SIG-M5 (cell line): ENCODE data around the gene EFEMP2.

ENCODE experiments used
- DNase-seq: peaks from one replicate; lab custom pipeline; 2025; lab: John Stamatoyannopoulos, UW

Gene EFEMP2

DNA sequence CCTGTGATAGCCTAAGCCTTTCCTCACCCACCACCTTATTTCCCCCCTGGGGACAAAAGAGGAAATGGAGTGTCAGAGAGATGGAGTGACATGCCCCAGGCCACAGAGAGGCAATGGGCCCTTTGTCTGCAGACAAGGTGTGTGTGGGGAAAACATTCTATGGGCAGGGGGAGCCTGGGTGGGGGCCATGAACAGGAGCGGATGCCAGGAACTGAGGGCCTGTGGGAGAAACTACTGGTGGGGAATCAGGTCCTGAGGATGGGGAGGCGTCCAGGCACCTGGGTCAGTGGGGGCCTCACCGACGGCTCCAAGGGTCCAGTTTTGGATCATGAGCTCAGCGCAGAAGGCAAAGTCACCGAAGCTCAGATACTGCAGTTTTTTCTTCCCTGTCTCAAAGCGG, 12.6 kb upstream of the EFEMP2 start:
- DNase-seq = no peak

DNA sequence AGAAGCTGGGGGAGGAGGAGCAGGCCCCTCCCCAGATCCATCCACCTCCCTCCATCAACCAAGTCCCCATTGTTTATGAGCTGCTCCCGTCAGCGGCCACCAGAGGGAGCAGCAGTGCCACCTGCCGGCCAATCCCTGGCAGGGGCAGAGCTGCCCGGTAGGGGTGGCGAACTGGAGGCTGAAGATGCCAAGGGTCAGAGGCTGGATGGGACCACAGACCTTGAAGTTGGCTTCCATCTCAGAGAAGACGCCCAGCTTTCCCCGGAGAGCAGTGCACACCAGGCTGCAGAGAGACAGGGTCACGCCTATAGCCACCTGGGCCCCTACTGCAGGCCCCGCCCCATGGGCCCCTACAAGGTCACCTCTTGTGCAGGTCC, 12.1 kb upstream of the EFEMP2 start:
- DNase-seq = no peak

DNA sequence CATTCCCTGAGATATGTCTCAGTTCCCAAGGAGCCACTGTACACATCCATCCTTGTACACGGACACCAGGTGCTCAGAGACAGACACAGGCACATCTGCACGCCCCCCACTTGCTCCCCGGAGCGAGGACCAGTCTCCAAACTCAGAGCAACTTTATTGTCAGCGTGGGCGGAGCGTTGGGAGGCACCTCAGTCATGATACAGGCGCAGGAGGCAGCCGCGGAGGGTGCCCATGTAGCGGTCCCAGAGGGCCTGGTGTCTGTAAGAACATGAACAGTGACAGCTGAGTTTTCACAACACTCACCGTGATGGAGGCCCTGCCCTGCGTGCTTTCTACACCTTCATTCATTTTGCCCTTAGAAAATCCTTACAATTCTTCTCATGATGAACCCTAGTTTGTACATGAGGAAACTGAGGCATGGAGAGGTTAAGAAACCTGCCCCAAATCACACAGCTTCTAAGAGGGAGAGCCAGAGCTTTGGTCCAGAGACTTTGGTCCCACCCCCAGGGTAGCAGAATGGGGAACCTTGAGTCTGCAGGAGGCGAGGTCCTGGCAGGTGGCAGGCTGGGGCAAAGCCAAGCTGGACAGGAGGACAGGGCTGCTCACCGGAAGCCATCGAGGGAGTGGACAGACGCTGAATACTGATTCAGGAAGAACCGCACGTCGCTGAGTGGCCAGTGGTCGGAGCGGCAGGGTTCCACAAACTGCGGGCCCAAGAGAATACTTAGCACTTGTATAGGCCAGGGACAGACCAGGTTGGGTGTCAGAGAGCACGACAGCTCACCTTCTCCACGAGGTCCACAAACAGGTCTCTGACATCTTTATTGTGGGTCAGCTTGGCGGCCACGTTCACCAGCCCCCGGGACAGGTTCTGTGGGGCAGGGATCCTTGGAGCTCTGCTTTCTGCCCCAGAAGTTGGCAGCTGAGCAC, 11.5 kb upstream of the EFEMP2 start:
- no peak for DNase-seq

DNA sequence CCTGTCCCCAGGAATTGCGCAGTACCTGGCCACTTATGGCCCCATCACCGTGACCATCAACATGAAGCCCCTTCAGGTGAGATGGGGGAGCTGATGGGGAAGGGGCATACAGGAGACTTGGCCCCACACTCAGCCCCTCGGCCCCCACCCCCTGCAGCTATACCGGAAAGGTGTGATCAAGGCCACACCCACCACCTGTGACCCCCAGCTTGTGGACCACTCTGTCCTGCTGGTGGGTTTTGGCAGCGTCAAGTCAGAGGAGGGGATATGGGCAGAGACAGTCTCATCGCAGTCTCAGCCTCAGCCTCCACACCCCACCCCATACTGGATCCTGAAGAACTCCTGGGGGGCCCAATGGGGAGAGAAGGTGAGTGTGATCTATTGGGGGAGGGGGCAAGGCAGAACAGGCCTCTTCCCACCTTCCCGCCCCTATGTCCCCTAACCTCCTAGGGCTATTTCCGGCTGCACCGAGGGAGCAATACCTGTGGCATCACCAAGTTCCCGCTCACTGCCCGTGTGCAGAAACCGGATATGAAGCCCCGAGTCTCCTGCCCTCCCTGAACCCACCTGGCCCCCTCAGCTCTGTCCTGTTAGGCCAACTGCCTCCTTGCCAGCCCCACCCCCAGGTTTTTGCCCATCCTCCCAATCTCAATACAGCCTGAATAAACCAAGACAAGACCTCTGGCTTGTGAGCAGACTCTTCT, 10.6 kb upstream of the EFEMP2 start:
- no peak for DNase-seq

DNA sequence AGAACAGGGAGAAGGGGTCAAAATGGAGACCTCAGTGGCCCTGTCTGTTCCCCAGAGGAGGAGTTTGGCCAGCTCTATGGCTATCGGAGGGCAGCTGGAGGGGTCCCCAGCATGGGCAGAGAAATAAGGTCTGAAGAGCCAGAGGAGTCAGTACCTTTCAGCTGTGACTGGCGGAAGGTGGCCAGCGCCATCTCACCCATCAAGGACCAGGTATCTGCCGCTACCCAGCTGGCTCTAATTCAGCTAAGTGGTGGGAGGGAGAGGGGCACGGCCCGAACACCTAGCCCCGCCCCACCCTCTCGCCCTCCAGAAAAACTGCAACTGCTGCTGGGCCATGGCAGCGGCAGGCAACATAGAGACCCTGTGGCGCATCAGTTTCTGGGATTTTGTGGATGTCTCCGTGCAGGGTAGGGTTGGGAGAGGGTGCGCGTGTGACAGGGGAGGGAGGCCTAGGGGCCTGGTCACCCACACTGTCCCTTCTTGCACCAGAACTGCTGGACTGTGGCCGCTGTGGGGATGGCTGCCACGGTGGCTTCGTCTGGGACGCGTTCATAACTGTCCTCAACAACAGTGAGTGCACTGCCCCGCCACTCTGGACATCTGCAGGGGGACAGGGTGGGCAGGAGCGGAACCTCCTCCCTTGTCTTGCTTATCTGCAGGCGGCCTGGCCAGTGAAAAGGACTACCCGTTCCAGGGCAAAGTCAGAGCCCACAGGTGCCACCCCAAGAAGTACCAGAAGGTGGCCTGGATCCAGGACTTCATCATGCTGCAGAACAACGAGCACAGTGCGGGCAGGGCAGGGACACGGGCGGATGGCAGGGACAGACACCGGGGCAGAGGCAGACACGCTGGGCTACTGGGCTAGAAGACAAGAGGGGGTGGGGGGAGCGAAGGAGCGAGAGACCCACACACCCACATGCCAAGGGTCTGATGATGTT, 9.8 kb upstream of the EFEMP2 start:
- no peak for DNase-seq

DNA sequence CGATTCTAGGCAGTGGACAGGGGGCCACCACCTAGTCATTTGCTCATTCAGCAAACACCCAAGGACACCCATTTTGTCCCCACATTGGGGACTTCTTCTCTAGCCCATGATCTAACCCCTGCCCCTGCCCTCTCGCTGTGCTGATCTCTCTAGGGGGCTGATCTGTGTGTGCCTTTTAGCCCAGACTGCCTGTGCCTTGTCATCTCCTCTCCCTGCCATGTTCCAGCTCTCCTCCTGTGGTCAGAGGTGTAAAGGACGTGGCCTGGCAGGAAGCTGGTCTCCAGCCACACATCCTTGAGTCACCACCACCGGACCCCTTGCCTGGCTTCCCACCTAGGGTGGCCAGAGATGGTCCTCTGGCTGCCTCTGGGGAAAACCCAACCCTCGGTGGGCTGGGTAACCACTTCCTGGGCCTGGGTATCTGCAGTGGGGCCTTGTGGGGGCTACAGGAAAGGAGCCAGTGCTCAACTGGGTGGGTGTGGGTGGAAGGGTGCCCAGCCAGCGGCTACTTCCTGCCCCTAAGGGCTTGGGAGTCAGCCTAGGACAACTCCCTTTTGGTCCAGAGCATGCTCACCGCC, 8.3 kb upstream of the EFEMP2 start:
- no peak for DNase-seq

DNA sequence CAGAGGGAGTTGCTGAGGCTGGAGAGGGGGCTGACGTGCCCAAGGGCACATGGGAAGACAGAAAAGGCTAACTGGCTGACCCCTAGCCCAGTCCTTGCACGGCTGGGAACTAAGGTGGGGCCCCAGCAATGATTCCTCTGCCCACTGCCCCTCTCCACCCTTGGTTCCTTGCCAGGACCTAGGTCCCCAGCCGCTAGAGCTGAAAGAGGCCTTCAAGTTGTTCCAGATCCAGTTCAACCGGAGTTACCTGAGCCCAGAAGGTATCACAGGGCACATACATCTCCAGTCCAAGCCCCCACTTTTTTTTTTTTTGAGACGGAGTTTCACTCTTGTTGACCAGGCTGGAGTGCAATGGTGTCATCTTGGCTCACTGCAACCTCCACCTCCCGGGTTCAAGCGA, 7.4 kb upstream of the EFEMP2 start:
- no peak for DNase-seq

DNA sequence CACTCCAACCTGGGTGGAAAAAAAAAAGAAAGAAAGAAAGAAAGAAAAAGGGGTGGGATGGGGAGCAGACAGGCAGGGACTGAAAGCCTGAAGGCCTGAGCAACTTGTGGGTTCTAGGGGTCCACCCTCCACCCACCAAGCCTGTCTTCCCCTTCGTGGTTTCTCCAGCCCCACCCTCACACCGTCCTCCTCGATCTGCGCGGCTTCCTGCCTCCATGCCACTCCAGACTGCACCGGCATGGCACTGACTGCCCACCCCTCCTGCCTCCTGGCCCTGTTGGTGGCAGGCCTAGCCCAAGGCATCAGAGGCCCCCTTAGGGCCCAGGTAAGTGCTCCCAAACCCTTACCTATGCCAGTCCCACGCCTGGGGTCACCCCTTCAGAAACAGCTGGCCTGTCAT, 7.0 kb upstream of the EFEMP2 start, which contains the start of gene CTSW:
Gene CTSW, plus strand, starts transcription at position 221 of the 400 bp plus-strand sequence. Its CDS starts 18 bp downstream, at position 239.
- DNase-seq = no peak

DNA sequence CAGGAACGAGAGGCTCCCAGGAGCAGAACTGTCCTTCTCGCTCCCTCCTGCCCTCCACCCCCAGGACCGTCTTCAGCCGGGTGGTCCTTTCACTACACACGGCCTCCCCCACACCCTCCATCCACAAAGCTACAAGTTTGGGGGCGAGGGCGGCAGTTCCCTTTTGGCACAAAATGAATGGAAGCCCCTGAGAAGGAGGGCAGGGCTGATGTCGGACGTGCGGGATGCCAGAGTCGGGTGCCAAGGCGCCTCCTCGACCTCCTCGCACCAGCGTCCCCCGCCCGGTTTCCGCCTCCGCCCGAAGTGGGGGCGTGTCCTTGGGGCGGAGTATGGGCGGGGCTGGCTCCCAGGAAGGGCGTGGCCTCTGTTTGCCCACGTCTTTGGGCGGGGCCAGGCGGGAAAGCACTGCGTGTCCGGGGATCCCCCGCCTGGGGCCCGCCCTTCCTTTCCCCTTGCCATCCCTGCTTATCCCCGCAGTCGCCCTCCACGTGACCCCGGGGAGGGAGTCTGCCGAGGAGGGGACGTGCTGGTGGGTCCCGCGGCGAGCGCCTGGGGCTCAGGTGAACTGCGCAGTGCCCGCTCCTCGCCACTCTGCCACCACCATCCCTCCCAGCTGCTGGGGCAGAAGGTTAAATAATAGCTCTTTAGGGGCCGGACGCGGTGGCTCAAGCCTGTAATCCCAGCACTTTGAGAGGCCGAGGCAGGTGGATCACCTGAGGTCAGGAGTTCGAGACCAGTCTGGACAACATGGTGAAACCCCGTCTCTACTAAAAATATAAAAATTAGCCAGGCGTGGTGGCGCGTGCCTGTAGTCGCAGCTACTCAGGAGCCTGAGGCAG, 937 bp upstream of the EFEMP2 start:
- DNase-seq = peak; percentile 2

DNA sequence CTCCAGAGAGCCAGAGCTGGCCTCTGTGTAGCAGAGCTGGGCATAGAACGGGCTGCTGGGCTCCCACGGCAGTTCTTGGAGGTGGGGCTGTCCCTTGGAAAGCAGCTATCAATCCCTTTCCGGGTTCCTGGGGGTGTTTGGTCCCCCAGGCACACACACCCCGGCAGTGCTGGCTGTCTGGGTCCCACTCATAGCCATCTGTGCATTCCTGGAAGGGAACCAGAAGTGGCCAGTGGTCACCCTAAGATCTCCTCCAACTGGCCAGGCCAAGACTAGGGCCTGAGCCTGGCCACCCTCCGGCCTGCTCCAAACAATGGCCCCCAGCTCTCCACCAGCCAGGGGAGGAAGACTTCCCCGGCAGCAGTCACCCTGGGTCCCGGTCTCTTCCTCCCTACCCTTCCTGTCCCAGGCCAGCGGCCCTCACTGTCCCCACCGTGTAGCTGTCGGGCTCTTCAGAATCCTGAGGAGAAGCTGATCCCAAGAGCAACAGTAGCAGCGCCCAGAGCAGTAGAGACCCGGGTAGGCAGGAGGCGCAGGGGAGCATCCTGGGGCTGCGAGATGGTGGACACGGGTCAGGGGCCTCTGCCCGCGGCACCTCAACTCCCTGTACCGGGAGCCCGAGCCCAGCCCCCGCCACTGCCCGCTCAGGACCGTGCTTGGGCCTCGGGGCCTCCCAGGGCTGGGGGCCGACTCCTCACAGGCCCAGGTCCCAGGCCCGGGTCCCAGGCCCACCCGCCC, 620 bp downstream of the EFEMP2 start:
- DNase-seq = no peak

DNA sequence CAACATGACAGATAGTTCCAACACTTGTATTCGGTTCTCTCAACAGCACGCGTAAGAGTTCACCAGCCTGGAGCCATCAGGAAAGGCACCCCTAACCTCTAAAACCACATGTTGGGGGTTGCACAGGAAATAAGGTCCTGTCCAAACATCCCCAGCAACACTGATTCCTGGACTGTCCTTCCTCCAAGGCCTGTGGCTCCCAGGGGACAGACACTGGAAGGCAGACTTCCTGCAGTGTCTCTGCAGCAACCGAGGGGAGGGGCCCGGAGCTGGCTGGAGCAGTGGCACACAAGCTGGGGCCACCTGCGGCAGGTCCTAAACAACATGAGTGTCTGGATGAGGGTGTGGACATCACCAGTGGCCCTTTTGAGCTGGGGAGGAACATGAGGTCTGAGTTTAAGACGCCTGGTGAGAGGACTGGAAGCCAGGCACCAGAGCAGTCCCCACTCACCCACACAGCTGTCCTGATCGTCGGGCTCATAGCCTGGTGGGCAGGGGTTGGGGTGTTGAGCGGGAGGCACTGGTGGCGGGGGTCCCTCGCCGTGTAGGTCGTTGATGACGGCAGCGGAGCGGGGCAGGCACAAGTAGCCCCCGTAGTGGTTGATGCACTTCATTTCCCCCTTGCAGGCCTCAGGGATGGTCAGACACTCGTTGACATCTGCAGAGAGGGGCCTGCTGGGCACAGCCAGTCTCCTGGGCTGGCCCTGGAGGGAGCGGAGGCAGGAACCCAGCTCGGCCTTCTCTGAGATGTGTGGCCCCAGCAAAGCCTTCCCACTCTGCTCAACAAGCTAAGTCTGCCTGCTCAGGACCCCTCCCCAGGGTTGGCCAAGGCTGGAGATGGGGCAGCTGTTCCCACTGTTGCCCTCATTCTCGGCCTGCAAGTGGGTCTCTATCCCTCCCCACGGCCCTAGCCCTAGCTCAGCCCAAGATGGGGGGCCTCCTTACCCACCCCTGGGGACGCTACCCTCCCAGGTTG, 1.6 kb downstream of the EFEMP2 start:
- no peak for DNase-seq

DNA sequence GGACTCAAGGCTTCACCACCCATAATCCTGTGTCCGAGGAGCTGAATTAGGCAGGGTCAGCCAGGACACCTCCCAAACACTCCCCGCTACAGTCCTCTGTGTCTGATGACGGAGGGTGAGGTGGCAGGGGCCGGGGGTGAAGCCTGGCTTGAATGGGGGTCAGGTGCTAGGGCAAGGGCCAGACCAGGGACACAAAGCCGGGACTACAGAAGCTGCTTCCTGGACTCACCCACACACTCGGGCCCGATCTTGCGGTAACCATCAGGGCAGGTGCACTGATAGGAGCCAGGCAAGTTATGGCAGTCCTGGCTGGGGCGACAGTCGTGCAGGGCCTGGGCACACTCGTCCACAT, 2.3 kb downstream of the EFEMP2 start:
- no peak for DNase-seq

DNA sequence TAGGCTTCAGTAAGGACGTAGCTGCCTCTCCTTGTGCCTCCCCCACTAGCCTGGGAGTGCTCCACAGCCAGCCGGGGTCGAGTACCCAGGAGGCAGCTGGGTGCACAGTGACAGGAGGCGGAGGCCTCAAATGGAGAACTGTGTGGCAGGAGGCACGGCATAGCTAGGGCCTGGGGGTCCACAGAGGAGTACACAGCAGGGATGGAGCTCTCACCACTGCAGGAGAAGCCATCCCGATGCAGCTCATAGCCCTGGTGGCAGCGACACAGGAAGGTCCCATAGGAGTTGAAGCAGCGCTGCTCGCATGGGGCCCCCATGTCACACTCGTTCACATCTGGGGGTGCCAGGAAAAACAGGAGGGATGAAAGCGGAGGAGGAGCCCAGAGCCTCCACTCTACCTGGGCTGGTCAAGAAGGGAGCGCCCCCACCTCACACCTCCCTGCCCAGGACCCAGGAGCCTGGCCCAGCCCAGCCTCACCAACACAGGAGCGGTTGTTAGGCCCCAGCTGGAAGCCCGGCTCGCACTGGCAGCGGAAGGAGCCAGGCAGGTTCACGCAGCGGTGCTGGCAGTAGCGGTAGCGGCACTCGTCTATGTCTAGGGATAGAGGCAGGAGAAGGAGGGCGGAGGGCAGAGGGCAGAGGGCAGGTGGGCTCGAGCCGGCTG, 2.8 kb downstream of the EFEMP2 start:
- DNase-seq = no peak

DNA sequence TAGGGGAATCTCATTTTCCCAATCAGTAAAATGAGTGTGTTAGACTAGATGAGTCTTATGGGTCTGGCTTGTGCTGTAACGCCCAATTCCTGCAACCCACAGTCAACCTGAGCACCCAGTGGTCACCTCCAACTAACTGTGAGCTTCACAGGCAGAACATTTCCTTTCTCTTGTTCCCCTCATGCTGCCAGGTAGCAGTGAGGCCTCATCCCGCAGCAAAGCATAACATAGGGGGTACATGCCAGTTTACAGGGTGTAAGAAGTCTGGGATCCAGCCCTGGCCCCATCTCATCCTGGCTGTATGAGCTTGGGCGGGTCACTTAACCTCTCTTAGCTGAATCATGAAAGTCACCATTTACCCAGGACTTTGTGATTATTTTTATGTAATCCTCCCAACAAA, 3.7 kb downstream of the EFEMP2 start:
- DNase-seq = no peak

DNA sequence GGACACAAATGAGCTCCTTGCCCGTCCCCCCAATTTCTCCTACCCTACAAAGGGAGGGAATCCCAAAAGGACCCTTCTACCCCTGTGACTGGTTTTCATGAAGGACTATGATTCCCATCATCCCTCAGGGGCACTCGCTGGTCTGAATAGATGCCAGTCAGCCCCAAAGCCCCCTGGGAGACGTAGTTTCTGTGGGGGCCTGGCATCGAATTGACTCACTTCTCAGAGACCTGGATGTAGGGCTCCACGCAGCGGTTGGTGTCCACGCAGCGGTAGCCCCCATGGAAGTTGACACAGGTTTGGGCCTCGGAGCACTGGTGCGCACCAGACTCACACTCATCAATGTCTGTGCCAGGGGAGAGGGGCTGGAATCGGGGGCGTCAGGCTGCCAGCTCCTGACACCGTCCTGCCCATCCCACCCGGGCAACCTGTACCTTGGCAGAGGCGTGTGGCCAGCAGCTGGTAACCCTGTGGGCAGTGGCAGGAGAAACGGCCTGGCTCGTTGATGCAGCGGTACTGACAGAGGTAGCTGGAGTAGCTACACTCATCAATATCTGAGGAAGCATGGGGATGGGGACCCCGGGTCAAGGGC, 4.4 kb downstream of the EFEMP2 start:
- no peak for DNase-seq

DNA sequence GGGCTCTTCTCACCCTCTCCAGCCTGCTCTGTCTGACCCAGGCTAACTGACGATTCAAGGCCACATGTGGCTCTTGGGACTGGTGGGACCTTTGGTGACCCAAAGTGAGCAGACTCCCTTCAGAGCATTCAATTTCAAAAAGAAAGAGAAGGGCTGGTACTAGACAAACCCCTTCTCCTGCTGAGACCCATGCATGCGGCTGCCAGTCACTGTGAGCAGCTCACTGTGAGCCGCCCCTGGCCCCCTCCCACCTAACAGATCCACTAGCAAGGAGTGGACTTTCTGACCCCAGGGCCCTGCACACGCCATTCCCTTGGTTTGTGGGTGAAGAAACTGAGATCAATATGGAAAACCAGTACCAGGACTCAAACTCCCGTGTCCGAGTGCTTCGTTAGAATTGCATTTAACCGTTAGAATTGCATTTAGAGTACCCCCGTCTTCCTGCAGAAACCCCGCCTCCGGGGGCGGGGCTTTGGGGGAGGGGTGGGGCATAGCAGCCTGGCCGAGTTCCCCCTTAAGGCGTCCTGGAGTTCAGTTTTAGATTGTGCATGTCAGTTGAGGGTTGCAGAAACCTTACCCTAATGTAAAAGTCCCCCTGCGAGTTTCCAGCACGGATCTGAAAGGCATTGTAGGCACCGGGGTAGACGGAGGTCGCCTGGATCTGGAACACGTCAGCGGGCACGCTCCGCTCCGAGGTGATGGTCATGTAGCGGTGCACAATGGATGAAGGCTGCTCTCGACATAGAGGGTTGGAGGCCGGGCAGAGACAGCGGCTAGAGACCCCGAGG, 5.1 kb downstream of the EFEMP2 start:
- DNase-seq = no peak
